Hepatocyte (in vitro differentiated cells): ENCODE results near the gene TRHDE.

ENCODE experiments used
- CTCF ChIP-seq: fragments of 200-600 bp; sonication (generic); IDR thresholded peaks from 2 replicates; pipeline ENCODE4 v1.5.1; 2016; ENCODE audit warnings: antibody characterized with exemption, mild to moderate bottlenecking; ENCODE audit not compliant: poor library complexity
- EZH2 ChIP-seq: fragments of 200-600 bp; sonication (generic); IDR thresholded peaks from 2 replicates; pipeline ENCODE4 v1.6.1; 2016; ENCODE audit warnings: antibody characterized with exemption, mild to moderate bottlenecking, borderline replicate concordance

- TF ChIP-seq CTCF, result no peak
- TF ChIP-seq EZH2, result no peak
Observed at GRCh38 chr12:72307229-72307628, 35.1 kb downstream of the TRHDE start.
